ENCODE data around the gene USP22. TPM values are rescaled to one million over a fixed set of nuclear protein-coding genes. Genes with fewer than 3 reads are reported as not detected.

Gene USP22
- total and polyA plus RNA-seq, 5 donors from 2014 or later, result 32.1 to 152 (median 39.5) TPM

GRCh38 chr17:21079196-21079595 is 36.4 kb upstream of the USP22 start:
- H3K9me3 Mint-ChIP-seq, result no peaks in the 10 kb centered on the region

GRCh38 chr17:21078016-21078780 is 35.4 kb upstream of the USP22 start:
- H3K27me3 Mint-ChIP-seq, result peaks cover 39% of the 10 kb centered on the region
- no peaks in the 10 kb centered on the region for H3K9me3 ChIP-seq (ENCODE audit: control insufficient read depth in 2 of 2, low read length in 2 of 2)

More at GRCh38 chr17:21079196-21079595, 36.4 kb upstream of the USP22 start:
- Histone ChIP-seq H3K27me3 (ENCODE audit: control insufficient read depth, insufficient read depth, low read length) (peaks cover 3% of the 10 kb centered on the region), H3K4me3 (ENCODE audit: low read depth, low read length) (no peak overlapping the region), H3K4me1 (ENCODE audit: control insufficient read depth, insufficient read depth, low read length, poor library complexity, severe bottlenecking) (no peaks in the 10 kb centered on the region), H3K9me3 (ENCODE audit: control insufficient read depth in 2 of 2, low read length in 2 of 2) (no peaks in the 10 kb centered on the region), H3K36me3 (ENCODE audit: control insufficient read depth, insufficient read depth, low read length) (no peaks in the 10 kb centered on the region), H3K27ac (ENCODE audit: insufficient read depth, low read length, poor library complexity, severe bottlenecking) (no peak overlapping the region)
- Mint-ChIP-seq H3K4me3 (no peak overlapping the region), H3K4me1 (peaks cover 0 to 8% (median 1%) of the 10 kb centered on the region in 4 donors), H3K27me3 (peaks cover 39% of the 10 kb centered on the region), H3K36me3 (no peaks in the 10 kb centered on the region), H3K27ac (no peak overlapping the region)
- no peak for ATAC-seq (ENCODE audit: low read depth in 2 of 2)
- DNase-seq, result no peak

GRCh38 chr17:21077281-21077680 is 34.5 kb upstream of the USP22 start:
- DNase-seq (no peak), ATAC-seq (ENCODE audit: low read depth in 2 of 2) (no peak)
- H3K4me3 Mint-ChIP-seq, result no peak overlapping the region
- no peak overlapping the region for H3K27ac ChIP-seq (ENCODE audit: insufficient read depth, low read length, poor library complexity, severe bottlenecking)
- H3K27me3 ChIP-seq (ENCODE audit: control insufficient read depth, insufficient read depth, low read length), result peaks cover 3% of the 10 kb centered on the region
- H3K27me3 Mint-ChIP-seq, result peaks cover 32% of the 10 kb centered on the region
- H3K4me1 Mint-ChIP-seq, result peaks cover 0 to 3% (median 1%) of the 10 kb centered on the region in 4 donors
- no peaks in the 10 kb centered on the region for H3K9me3 ChIP-seq (ENCODE audit: control insufficient read depth in 2 of 2, low read length in 2 of 2)
- no peak overlapping the region for H3K4me3 ChIP-seq (ENCODE audit: low read depth, low read length)
- no peak overlapping the region for H3K27ac Mint-ChIP-seq
- no peaks in the 10 kb centered on the region for H3K9me3 Mint-ChIP-seq
- H3K36me3 ChIP-seq (ENCODE audit: control insufficient read depth, insufficient read depth, low read length), result no peaks in the 10 kb centered on the region
- no peaks in the 10 kb centered on the region for H3K36me3 Mint-ChIP-seq
- no peaks in the 10 kb centered on the region for H3K4me1 ChIP-seq (ENCODE audit: control insufficient read depth, insufficient read depth, low read length, poor library complexity, severe bottlenecking)

More at GRCh38 chr17:21078016-21078780, 35.4 kb upstream of the USP22 start:
- no peak overlapping the region for H3K4me3 Mint-ChIP-seq
- no peak overlapping the region for H3K27ac Mint-ChIP-seq
- Histone ChIP-seq H3K27ac (ENCODE audit: insufficient read depth, low read length, poor library complexity, severe bottlenecking) (no peak overlapping the region), H3K27me3 (ENCODE audit: control insufficient read depth, insufficient read depth, low read length) (peaks cover 3% of the 10 kb centered on the region), H3K4me3 (ENCODE audit: low read depth, low read length) (no peak overlapping the region), H3K36me3 (ENCODE audit: control insufficient read depth, insufficient read depth, low read length) (no peaks in the 10 kb centered on the region), H3K4me1 (ENCODE audit: control insufficient read depth, insufficient read depth, low read length, poor library complexity, severe bottlenecking) (no peaks in the 10 kb centered on the region)
- peaks cover 0 to 8% (median 1%) of the 10 kb centered on the region in 4 donors for H3K4me1 Mint-ChIP-seq
- H3K9me3 Mint-ChIP-seq, result no peaks in the 10 kb centered on the region
- no peak for ATAC-seq (ENCODE audit: low read depth in 2 of 2)
- no peaks in the 10 kb centered on the region for H3K36me3 Mint-ChIP-seq
- DNase-seq, result no peak

- Histone ChIP-seq H3K27me3 (ENCODE audit: control insufficient read depth, insufficient read depth, low read length) (no peaks in the 10 kb centered on the region), H3K4me1 (ENCODE audit: control insufficient read depth, insufficient read depth, low read length, poor library complexity, severe bottlenecking) (no peaks in the 10 kb centered on the region), H3K4me3 (ENCODE audit: low read depth, low read length) (no peak overlapping the region), H3K9me3 (ENCODE audit: control insufficient read depth in 2 of 2, low read length in 2 of 2) (no peaks in the 10 kb centered on the region), H3K36me3 (ENCODE audit: control insufficient read depth, insufficient read depth, low read length) (no peaks in the 10 kb centered on the region), H3K27ac (ENCODE audit: insufficient read depth, low read length, poor library complexity, severe bottlenecking) (no peak overlapping the region)
- H3K27ac Mint-ChIP-seq, result no peak overlapping the region
- ATAC-seq (ENCODE audit: low read depth in 2 of 2) (no peak), DNase-seq (no peak)
- no peak overlapping the region for H3K4me3 Mint-ChIP-seq
- no peaks in the 10 kb centered on the region for H3K4me1 Mint-ChIP-seq
- peaks cover 24% of the 10 kb centered on the region for H3K27me3 Mint-ChIP-seq
- H3K9me3 Mint-ChIP-seq, result no peaks in the 10 kb centered on the region
- H3K36me3 Mint-ChIP-seq, result no peaks in the 10 kb centered on the region
Measured at GRCh38 chr17:21076242-21076641, 33.4 kb upstream of the USP22 start.

- Mint-ChIP-seq H3K4me1 (no peaks in the 10 kb centered on the region), H3K36me3 (no peaks in the 10 kb centered on the region), H3K9me3 (no peaks in the 10 kb centered on the region), H3K4me3 (no peak overlapping the region), H3K27ac (no peak overlapping the region), H3K27me3 (peaks cover 23% of the 10 kb centered on the region)
- DNase-seq (no peak), ATAC-seq (ENCODE audit: low read depth in 2 of 2) (no peak)
- Histone ChIP-seq H3K27ac (ENCODE audit: insufficient read depth, low read length, poor library complexity, severe bottlenecking) (no peak overlapping the region), H3K27me3 (ENCODE audit: control insufficient read depth, insufficient read depth, low read length) (no peaks in the 10 kb centered on the region), H3K36me3 (ENCODE audit: control insufficient read depth, insufficient read depth, low read length) (no peaks in the 10 kb centered on the region), H3K4me1 (ENCODE audit: control insufficient read depth, insufficient read depth, low read length, poor library complexity, severe bottlenecking) (no peaks in the 10 kb centered on the region), H3K9me3 (ENCODE audit: control insufficient read depth in 2 of 2, low read length in 2 of 2) (no peaks in the 10 kb centered on the region), H3K4me3 (ENCODE audit: low read depth, low read length) (no peak overlapping the region)
Measured at GRCh38 chr17:21075739-21076085, 32.9 kb upstream of the USP22 start.

- no peak for DNase-seq
- Histone ChIP-seq H3K9me3 (ENCODE audit: control insufficient read depth in 2 of 2, low read length in 2 of 2) (no peaks in the 10 kb centered on the region), H3K4me3 (ENCODE audit: low read depth, low read length) (no peak overlapping the region), H3K27ac (ENCODE audit: insufficient read depth, low read length, poor library complexity, severe bottlenecking) (no peak overlapping the region), H3K36me3 (ENCODE audit: control insufficient read depth, insufficient read depth, low read length) (no peaks in the 10 kb centered on the region), H3K4me1 (ENCODE audit: control insufficient read depth, insufficient read depth, low read length, poor library complexity, severe bottlenecking) (no peaks in the 10 kb centered on the region), H3K27me3 (ENCODE audit: control insufficient read depth, insufficient read depth, low read length) (no peaks in the 10 kb centered on the region)
- no peak overlapping the region for H3K27ac Mint-ChIP-seq
- no peaks in the 10 kb centered on the region for H3K4me1 Mint-ChIP-seq
- peaks cover 11% of the 10 kb centered on the region for H3K27me3 Mint-ChIP-seq
- no peak overlapping the region for H3K4me3 Mint-ChIP-seq
- ATAC-seq (ENCODE audit: low read depth in 2 of 2), result no peak
- H3K9me3 Mint-ChIP-seq, result peaks cover 0 to 2% (median 0%) of the 10 kb centered on the region in 7 donors
- no peaks in the 10 kb centered on the region for H3K36me3 Mint-ChIP-seq
Measured at GRCh38 chr17:21072745-21073197, 30.0 kb upstream of the USP22 start.

- Histone ChIP-seq H3K27me3 (ENCODE audit: control insufficient read depth, insufficient read depth, low read length) (no peaks in the 10 kb centered on the region), H3K27ac (ENCODE audit: insufficient read depth, low read length, poor library complexity, severe bottlenecking) (no peak overlapping the region), H3K4me3 (ENCODE audit: low read depth, low read length) (no peak overlapping the region), H3K9me3 (ENCODE audit: control insufficient read depth in 2 of 2, low read length in 2 of 2) (no peaks in the 10 kb centered on the region), H3K36me3 (ENCODE audit: control insufficient read depth, insufficient read depth, low read length) (no peaks in the 10 kb centered on the region), H3K4me1 (ENCODE audit: control insufficient read depth, insufficient read depth, low read length, poor library complexity, severe bottlenecking) (no peaks in the 10 kb centered on the region)
- no peak overlapping the region for H3K4me3 Mint-ChIP-seq
- H3K27ac Mint-ChIP-seq, result no peak overlapping the region
- peaks cover 0 to 2% (median 0%) of the 10 kb centered on the region in 7 donors for H3K9me3 Mint-ChIP-seq
- ATAC-seq (ENCODE audit: low read depth in 2 of 2) (no peak), DNase-seq (no peak)
- H3K4me1 Mint-ChIP-seq, result peaks cover 0 to 4% (median 0%) of the 10 kb centered on the region in 4 donors
- H3K36me3 Mint-ChIP-seq, result no peaks in the 10 kb centered on the region
- H3K27me3 Mint-ChIP-seq, result no peaks in the 10 kb centered on the region
Measured at GRCh38 chr17:21066394-21066793, 23.6 kb upstream of the USP22 start.

- Mint-ChIP-seq H3K27ac (no peak overlapping the region), H3K4me3 (no peak overlapping the region), H3K9me3 (no peaks in the 10 kb centered on the region), H3K27me3 (peaks cover 20% of the 10 kb centered on the region), H3K4me1 (peaks cover 0 to 3% (median 0%) of the 10 kb centered on the region in 4 donors), H3K36me3 (no peaks in the 10 kb centered on the region)
- ATAC-seq (ENCODE audit: low read depth in 2 of 2), result no peak
- no peak for DNase-seq
- Histone ChIP-seq H3K9me3 (ENCODE audit: control insufficient read depth in 2 of 2, low read length in 2 of 2) (no peaks in the 10 kb centered on the region), H3K27me3 (ENCODE audit: control insufficient read depth, insufficient read depth, low read length) (peaks cover 2% of the 10 kb centered on the region), H3K4me1 (ENCODE audit: control insufficient read depth, insufficient read depth, low read length, poor library complexity, severe bottlenecking) (no peaks in the 10 kb centered on the region), H3K27ac (ENCODE audit: insufficient read depth, low read length, poor library complexity, severe bottlenecking) (no peak overlapping the region), H3K36me3 (ENCODE audit: control insufficient read depth, insufficient read depth, low read length) (no peaks in the 10 kb centered on the region), H3K4me3 (ENCODE audit: low read depth, low read length) (no peak overlapping the region)
Measured at GRCh38 chr17:21061971-21062526, 19.2 kb upstream of the USP22 start.

All from CD4-positive, CD25-positive, alpha-beta regulatory T cell (primary cell).